SK-N-SH treated with all-trans-retinoic acid at 6 μM for 48 hours (cell line): ENCODE results near the gene CIZ1.

Experiments used
- ARNTL ChIP-seq: fragments of 450-650 bp; formaldehyde crosslinking; IDR thresholded peaks from 2 replicates; pipeline ENCODE4 v1.5.0; 2020; ENCODE audit warnings: low read depth, mild to moderate bottlenecking, moderate library complexity, borderline replicate concordance
- BACH2 ChIP-seq: fragments of 250-450 bp; sonication (Bioruptor Pico); IDR thresholded peaks from 2 replicates; pipeline ENCODE4 v1.9.0; 2021; ENCODE audit warnings: mild to moderate bottlenecking, borderline replicate concordance
- ESRRG ChIP-seq: fragments of 250-450 bp; sonication (Bioruptor Pico); IDR thresholded peaks from 2 replicates; pipeline ENCODE4 v1.6.1; 2021; ENCODE audit warnings: mild to moderate bottlenecking
- PPARA ChIP-seq: fragments of 250-450 bp; sonication (Bioruptor Pico); IDR thresholded peaks from 2 replicates; pipeline ENCODE4 v1.5.0; 2020; ENCODE audit warnings: mild to moderate bottlenecking, borderline replicate concordance
- TOX ChIP-seq: fragments of 250-450 bp; sonication (Bioruptor Pico); IDR thresholded peaks from 2 replicates; pipeline ENCODE4 v1.8.0; 2021; ENCODE audit warnings: mild to moderate bottlenecking, moderate library complexity, borderline replicate concordance
- ZC3H10 ChIP-seq: fragments of 250-450 bp; sonication (Bioruptor Pico); IDR thresholded peaks from 2 replicates; pipeline ENCODE4 v1.5.1; 2021; ENCODE audit warnings: mild to moderate bottlenecking, moderate library complexity
- ZFP3 ChIP-seq: fragments of 250-450 bp; sonication (Bioruptor Pico); IDR thresholded peaks from 2 replicates; pipeline ENCODE4 v1.5.0; 2020; ENCODE audit warnings: mild to moderate bottlenecking, moderate library complexity
- ZFP30 ChIP-seq: fragments of 450-650 bp; formaldehyde crosslinking; IDR thresholded peaks from 2 replicates; pipeline ENCODE4 v1.5.0; 2022; ENCODE audit warnings: mild to moderate bottlenecking, moderate library complexity
- ZNF565 ChIP-seq: fragments of 450-650 bp; formaldehyde crosslinking; conservative IDR thresholded peaks from 2 replicates; pipeline ENCODE4 v1.5.0; 2020; ENCODE audit warnings: low read depth, mild to moderate bottlenecking, moderate library complexity
- ZNF70 ChIP-seq: fragments of 450-650 bp; formaldehyde crosslinking; IDR thresholded peaks from 2 replicates; pipeline ENCODE4 v1.5.0; 2020; ENCODE audit warnings: mild to moderate bottlenecking, moderate library complexity
- TF ChIP-seq, protein P1 (sequence below): fragments of 250-450 bp; sonication (Bioruptor Pico); IDR thresholded peaks from 2 replicates; pipeline ENCODE4 v1.5.1; 2020; ENCODE audit warnings: low read depth, mild to moderate bottlenecking, moderate library complexity
- TF ChIP-seq, protein P2 (sequence below): fragments of 250-450 bp; sonication (Bioruptor Pico); IDR thresholded peaks from 2 replicates; pipeline ENCODE4 v1.8.0; 2020; ENCODE audit warnings: mild to moderate bottlenecking, moderate library complexity, borderline replicate concordance
- TF ChIP-seq, protein P3 (sequence below): fragments of 250-450 bp; sonication (Bioruptor Pico); IDR thresholded peaks from 2 replicates; pipeline ENCODE4 v1.5.1; 2021; ENCODE audit warnings: mild to moderate bottlenecking, moderate library complexity

DNA sequence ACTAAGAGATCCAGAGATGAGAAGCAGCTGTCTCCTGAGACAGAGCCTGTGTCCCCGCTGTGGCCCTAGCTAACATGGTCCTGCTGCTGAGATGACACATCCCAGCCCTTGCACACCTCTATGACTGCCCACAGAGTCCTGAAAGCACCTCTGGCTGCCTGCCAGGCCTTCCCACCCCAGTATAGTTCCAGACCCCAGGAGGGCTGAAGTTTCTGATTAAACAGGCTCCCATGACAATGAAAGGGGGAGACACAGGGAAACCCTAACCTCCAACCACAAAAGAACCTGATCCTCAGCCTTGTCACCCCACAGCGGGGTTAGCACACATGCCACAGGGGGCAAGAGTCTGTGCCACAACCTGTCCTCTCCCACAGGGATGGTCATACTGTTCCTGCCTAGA lies 15.6 kb downstream of the CIZ1 start:
- TF ChIP-seq ZFP30 (CRISPR knock-in tag) (no peak), BACH2 (no peak), ZFP3 (CRISPR knock-in tag) (no peak), ARNTL (no peak), ZC3H10 (CRISPR knock-in tag) (no peak), ZNF565 (CRISPR knock-in tag) (no peak), ZNF70 (CRISPR knock-in tag) (no peak), TOX (CRISPR knock-in tag) (no peak), ESRRG (CRISPR knock-in tag) (no peak), PPARA (CRISPR knock-in tag) (no peak)
- TF ChIP-seq, protein P1, sequence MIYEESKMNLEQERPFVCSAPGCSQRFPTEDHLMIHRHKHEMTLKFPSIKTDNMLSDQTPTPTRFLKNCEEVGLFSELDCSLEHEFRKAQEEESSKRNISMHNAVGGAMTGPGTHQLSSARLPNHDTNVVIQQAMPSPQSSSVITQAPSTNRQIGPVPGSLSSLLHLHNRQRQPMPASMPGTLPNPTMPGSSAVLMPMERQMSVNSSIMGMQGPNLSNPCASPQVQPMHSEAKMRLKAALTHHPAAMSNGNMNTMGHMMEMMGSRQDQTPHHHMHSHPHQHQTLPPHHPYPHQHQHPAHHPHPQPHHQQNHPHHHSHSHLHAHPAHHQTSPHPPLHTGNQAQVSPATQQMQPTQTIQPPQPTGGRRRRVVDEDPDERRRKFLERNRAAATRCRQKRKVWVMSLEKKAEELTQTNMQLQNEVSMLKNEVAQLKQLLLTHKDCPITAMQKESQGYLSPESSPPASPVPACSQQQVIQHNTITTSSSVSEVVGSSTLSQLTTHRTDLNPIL (CRISPR knock-in tag): no peak
- TF ChIP-seq, protein P2, sequence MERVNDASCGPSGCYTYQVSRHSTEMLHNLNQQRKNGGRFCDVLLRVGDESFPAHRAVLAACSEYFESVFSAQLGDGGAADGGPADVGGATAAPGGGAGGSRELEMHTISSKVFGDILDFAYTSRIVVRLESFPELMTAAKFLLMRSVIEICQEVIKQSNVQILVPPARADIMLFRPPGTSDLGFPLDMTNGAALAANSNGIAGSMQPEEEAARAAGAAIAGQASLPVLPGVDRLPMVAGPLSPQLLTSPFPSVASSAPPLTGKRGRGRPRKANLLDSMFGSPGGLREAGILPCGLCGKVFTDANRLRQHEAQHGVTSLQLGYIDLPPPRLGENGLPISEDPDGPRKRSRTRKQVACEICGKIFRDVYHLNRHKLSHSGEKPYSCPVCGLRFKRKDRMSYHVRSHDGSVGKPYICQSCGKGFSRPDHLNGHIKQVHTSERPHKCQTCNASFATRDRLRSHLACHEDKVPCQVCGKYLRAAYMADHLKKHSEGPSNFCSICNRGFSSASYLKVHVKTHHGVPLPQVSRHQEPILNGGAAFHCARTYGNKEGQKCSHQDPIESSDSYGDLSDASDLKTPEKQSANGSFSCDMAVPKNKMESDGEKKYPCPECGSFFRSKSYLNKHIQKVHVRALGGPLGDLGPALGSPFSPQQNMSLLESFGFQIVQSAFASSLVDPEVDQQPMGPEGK: no peak
- TF ChIP-seq, protein P3, sequence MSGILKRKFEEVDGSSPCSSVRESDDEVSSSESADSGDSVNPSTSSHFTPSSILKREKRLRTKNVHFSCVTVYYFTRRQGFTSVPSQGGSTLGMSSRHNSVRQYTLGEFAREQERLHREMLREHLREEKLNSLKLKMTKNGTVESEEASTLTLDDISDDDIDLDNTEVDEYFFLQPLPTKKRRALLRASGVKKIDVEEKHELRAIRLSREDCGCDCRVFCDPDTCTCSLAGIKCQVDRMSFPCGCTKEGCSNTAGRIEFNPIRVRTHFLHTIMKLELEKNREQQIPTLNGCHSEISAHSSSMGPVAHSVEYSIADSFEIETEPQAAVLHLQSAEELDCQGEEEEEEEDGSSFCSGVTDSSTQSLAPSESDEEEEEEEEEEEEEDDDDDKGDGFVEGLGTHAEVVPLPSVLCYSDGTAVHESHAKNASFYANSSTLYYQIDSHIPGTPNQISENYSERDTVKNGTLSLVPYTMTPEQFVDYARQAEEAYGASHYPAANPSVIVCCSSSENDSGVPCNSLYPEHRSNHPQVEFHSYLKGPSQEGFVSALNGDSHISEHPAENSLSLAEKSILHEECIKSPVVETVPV (CRISPR knock-in tag): no peak
